ENCODE data around the gene PON2. TPM values are rescaled to one million over a fixed set of nuclear protein-coding genes. Genes with fewer than 3 reads are reported as not detected.
"Not testable (repeated sequence)": the region's sequence is repeated elsewhere in the genome, so short reads cannot be mapped to it uniquely, and the experiment has no call there.

PON2 gene
- total RNA-seq, 1 experiment from 2014 or later, result 213 TPM

DNA sequence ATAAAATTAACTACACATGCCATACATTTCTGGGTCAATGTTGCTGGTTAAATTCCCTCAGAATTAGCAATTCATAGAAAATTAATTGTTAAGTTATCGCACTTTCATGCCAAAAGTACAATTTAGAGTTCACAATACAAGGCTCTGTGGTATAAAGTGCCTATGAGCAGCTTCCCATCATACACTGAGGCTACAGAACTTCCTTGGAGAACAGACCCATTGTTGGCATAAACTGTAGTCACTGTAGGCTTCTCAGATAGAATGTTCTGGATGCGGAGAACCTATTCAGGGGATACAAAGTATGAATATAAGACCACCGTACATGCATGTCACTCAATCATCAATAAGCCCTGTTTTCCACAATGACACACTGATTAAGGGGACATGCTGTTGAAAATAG is 29.6 kb downstream of the PON2 start:
- DNase-seq (ENCODE audit: low read depth), result no peak

DNA sequence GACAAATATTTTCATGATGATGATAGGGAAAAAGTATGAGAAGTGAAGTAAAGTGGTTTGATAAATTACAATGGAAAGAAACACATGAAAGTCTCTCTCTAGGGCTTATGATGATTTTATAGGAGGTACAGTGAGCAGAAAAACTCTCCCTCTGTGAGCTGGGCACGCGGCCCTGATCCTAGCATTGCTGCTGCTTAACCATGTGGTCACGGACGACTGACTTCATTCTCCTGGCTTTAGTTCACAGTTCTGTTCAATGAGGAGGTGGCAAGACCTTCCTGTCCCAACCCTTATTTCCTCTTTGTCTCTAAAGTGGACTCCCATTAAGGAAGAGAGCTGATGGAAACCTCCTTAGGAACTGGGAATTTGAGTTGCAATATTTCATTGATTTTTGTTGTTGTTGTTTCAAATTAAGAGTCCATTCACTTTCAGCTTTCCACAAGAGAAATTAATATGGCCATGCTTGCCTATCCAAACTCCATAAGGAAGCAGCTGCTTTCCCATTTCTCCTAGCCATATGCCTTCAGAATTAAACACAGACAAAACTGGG is 30.4 kb downstream of the PON2 start:
- no peak for DNase-seq (ENCODE audit: low read depth)

DNA sequence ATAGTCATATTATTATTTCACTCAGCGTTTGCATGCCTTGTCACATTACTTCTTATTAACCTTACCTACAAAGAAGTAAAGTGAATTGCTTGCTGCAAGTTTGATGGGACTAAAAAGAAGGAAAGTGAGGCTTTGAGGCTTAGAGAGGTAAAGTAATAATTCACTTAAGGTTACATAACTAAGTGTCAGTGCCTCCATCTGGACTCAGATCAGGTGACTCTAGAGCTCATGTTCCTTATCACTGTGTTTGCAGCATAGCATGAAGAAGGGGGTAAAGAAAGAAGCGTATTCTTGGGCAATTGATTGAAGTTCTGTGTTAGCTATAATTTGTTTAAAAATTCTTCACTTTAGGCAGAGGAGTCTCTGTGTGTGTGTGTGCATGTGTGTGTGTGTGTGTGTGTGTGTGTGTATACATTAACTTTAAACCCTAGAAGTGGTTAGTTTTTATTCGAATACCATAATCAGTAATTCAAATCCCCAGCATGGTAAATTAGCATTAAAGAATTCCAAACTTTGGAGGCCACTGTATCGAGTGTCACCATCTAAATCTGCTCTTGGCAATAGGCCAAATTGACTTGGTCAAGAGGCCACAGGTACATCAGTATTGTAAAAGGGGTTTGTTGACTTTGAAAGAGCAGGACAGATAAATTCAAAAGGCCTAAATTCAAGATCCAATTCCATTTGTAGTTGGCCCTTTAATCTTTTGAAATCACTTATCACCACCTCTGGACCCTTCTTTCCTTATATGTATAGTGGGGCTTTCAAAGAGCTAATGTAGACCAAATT is 36.5 kb downstream of the PON2 start:
- DNase-seq (ENCODE audit: low read depth), result no peak

DNA sequence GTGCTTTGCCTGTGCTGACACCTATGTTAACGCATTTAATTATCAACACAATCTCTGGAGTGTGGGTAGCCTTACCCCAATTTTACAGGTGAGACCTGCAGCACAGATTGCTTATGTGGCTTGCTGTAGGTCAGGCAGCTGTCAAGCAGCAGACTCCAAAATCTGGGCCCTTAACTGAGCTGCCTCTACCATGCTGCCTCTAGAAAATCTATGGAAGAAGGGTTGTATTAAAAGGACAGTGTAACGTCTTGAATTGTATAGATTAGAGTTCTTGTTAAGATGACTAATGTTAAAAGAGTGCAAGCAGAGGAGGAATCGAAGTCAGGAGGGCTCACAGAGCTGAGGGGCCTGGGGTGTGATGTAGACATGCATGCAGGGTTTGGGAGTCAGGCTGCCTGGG is 37.4 kb downstream of the PON2 start:
- DNase-seq (ENCODE audit: low read depth), result no peak

DNA sequence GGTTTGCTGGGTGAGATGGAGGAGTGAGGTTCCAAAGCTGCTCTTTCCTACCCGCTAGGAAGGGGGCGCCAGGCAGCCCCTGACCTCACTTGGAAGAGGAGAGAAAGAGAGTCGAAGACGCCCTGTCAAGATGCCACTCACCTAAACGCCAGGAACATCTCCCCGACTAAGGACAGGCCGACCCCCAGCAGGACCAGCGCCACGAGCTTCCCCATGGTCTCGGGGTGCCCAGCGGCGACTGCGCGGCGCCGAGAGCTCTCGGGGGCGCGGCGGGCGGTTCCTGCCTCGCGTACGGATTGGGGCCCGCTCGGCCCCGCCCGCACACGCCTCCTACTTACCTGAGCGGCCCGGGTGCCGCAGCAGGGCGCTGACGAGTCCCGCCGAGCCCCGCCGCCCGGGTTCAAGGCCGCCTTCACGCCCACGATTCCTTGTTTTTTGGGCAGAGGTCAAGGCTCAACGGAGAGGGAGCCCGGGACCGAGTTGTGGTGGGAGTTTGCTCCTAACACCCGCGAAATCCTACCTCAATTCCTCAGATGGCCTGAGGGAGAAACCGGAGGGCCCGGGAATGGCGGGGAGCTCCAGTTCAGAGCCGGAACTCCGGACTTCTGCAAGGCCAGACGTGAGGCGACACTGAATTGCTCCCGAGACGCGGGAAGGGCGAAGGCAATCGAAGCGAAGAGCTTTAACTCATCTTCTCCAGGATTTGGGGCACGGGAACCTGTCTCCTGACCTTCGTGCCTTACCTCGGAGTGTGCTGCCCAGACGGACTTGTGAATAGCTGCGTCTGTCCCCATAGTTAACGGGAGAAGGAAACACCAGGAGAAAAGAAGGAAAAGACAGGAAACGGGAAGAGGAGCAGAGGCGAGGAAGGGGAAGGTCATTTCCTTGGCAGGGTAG is 38.4 kb downstream of the PON2 start, which contains the start of gene PON3:
PON3 (minus strand) TSS at position 240 of the 897 bp plus-strand sequence; CDS start at position 215, 25 bp downstream.
- no peak for DNase-seq (ENCODE audit: low read depth)

DNA sequence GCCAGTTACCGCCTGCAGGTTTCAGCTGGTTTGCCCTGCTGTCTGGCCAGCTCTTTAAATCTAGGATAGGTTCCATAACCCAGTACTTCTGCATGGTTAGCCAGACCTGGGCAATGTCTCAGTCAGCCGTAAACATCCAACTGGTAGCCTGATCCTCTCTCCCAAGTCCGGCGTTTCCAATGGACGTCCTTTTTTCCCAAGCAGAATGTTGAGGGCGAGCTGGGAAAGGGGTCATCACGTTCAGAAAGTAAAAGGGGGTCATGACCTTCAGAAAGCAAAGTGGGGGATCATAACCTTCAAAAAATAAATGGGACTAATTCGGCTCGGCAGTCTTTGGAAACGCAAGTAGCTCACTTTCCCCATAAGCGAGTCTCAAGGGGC is 39.1 kb downstream of the PON2 start:
- no peak for DNase-seq (ENCODE audit: low read depth)

DNA sequence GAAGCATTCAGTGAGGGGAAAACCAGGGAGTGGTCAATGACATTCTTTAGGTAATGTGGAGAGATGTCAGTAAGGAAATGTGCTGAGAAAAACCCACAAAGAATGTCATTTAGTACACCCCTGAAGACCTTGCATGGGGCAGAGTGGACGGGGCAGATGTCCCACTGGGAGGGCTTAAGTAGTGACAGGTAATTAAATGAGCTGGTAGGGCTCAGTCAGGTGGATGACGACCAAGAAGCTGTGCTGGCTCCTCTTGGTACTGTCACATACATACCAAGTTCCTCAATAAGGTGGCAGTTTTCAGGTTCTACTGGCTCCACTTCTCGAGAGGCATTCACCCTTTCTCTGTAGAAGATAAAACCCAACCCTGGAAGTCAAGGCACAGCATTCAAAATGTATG is 40.5 kb downstream of the PON2 start:
- DNase-seq (ENCODE audit: low read depth), result no peak

DNA sequence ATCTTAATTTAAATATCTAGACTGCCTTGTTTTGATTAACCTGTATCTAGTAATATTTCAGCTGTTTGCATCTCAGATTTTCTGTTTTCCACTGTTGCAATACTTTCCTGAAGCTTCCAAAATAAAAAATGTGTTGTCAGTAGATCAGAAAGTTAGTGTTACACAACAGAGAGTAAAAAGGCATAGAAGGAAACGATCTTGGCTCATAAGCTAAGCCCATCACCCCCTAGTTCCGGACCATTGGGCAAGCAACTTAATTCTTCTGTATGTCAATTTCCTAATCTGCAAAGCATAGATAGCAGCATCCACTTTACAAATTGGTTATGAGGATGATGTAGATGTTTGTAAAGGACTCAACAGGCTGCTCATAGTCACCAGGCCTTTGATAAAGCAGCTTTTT is 43.1 kb downstream of the PON2 start:
- no peak for DNase-seq (ENCODE audit: low read depth)

DNA sequence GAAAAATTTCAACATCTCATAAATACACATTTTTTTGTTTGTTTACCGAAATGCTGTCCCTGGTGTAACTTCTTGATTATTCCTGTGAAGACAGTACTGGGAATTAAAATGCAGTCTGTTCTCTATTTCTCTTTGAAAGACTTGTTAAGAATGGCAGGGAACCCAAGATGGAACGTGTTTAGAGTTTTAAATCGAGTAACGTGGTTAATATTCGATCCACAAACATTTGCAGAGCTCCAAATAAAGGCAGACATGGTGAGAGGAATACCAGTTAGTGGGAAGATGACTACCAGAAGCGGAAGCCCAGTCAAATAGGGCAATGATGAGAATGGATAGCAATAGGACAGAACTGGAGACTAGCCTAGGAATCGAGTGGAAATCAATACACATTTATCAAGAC is 45.3 kb downstream of the PON2 start:
- DNase-seq (ENCODE audit: low read depth), result no peak

DNA sequence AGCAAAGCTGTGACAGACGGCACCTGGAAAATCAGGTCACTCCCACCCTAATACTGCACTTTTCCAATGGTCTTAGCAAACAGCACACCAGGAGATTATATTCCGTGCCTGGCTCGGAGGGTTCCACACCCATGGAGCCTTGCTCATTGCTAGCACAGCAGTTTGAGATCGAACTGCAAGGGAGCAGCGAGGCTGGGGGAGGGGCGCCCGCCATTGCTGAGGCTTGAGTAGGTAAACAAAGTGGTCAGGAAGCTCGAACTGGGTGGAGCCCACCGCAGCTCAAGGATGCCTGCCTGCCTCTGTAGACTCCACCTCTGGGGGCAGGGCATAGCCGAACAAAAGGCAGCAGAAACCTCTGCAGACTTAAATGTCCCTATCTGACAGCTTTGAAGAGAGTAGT is 55.4 kb downstream of the PON2 start:
- not testable (repeated sequence) for DNase-seq (ENCODE audit: low read depth)

DNA sequence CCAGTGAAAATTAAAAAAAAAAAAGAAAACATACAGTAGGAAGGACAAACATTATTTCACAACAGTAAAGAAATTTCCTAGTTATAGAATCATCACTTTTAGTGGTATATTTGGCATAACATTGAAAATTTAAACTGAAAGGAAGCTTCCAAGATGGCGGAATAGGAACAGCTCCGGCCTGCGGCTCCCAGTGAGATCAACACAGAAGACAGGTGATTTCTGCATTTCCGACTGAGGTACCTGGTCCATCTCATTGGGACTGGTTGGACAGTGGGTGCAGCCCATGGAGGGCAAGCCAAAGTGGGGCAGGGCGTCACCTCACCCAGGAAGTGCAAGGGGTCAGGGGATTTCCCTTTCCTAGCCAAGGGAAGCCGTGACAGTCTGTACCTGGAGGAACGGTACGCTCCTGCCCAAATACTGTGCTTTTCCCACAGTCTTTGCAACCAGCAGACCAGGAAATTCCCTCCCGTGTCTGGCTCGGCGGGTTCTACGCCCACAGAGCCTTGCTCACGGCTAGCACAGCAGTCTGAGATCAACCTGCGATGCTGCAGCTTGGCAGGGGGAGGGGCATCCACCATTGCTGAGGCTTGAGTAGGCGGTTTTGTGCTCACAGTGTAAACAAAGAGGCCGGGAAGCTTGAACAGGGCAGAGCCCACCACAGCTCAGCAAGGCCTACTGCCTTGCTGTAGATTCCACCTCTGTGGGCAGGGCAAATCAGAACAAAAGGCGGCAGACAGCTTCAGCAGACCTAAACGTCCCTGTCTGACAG is 58.0 kb downstream of the PON2 start:
- no peak for DNase-seq (ENCODE audit: low read depth)

DNA sequence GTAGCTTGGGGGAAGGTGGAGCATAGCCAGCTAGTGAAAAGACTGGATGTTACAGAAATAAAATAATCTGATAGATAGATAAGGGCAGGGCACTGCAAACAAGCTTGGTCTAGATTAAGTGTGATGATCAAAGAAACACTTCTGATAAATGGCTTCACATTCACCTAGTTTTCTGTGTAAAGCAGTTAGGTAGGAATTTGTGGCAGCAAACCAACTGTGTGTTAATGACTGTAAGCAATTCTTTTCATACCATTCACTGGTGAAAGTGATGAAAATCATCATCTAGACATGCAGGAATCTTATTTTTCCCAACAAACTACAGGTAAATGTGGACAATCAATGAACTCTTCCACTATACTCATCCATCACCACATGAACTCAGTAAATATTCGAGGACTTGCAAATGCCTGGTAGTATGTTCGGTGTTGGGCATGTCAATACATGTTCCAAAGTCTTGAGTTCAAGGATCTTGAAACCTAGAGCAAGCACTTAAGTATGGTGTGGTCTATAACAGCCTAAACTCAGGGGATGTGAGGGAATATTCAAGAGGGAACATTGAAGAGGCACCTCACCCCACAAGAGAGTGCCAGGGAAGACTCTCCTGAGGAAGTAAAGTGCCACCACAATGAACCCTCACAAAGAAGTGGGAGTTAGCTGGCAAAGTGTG is 59.1 kb downstream of the PON2 start:
- no peak for DNase-seq (ENCODE audit: low read depth)

DNA sequence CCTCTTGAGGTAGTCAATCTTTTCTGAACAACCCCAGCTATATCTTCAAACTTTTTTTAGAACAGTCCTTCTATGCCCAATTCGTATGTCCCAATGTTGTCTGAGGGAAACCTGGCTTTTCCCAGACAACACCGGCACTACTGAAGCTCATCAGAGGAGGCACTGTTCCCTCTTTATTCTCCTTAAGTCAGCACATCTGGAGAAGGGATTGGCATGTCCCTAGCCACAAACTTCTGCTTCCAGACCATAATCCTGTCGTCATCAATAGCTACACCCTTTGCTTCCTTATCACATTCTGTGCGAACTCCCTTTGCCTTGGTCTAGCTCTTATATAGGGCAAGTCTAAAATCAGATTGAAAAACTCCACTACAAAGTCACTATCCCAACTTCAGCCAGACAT is 61.5 kb downstream of the PON2 start:
- DNase-seq (ENCODE audit: low read depth), result no peak

DNA sequence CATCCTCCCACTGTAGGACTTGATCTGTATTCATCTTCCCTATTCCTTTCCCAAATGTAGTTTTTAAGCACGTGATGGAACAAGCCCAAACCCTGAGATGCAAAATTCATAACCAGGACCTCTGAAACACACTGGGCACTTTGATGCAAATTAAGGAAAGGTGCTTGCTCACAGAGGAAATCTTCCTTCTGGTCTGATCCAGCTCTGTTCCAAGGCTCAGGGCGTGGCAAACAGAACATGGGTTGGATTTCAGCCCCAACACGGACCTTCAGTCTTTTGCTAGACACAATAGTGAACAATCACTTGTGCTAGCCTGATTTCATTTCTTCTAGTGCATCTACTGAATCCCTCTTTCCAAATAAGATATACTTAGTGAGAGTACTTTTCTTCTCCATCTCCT is 66.6 kb downstream of the PON2 start:
- DNase-seq (ENCODE audit: low read depth), result no peak

DNA sequence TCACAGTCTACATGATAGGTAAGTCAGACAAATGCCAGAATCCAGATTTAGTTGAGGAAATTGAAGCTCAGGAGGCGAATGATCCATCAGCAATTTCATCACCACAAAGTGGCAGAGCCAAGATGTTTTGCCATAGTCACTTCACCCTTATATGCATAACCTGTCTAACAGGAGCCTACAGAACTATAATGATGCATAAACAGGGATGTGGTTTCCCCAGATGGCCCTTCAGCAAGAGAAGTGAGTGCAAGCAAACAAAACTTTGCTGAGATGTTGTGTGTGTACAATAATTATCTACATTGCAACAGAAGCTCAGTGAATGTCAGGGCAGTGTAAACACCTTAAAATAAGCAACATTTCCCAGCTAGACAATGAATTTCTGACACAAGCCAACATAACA is 67.2 kb downstream of the PON2 start:
- DNase-seq (ENCODE audit: low read depth), result no peak

DNA sequence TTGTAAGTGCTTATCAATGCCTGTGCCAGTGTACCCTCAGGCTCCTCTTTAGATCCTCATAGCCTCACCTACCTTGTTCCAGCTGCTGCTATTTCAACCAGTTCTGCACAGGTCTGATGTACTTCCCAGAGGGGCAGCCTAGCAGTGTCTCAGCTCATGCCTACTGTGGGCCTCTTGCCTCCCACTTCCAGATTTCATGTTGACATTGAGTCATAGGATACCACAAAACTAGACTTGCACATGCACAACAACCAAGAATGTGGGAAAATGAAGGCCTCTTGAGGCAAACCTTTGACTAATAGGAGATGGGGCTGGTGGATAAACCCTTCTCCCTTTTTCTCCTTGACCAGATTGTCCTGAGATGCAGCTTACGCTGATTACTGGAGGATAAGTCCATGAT is 69.7 kb downstream of the PON2 start:
- peak; percentile 29 for DNase-seq (ENCODE audit: low read depth)

DNA sequence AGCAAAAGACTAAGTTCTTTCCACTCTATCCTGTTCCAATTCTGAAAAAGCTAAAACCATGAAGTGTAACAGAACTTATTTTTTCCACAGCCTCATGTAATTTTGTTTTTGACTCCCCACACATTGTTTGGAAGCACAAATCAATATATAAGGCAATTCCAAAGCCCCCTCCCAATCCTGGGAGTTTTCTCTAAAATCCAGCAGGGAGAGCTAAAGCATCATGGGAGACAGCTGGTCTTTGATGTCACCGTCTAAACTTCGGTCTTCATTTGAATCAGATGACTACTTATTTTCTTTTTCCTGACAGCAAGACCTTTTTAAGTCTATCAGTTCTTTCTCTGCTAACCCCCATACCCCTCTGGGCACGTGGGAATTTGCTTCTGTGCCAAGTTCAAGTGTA is 77.2 kb downstream of the PON2 start:
- no peak for DNase-seq (ENCODE audit: low read depth)

Data from M059J (cell line).